Endothelial cell of umbilical vein (primary cell): ENCODE data around the gene VTI1A. TPM values are rescaled to one million over a fixed set of nuclear protein-coding genes. Genes with fewer than 3 reads are reported as not detected.

Source experiments
- BruUV-seq: library from RNA; stranded (reverse); fragments of 400-500 nt; replicated peaks from 2 replicates; lab custom pipeline; 2021; lab: Mats Ljungman, UMichigan
- CTCF ChIA-PET: fragments of 300-600, 350-600 bp; sonication (Branson Sonifier 250); formaldehyde crosslinking; loops from one replicate; lab custom pipeline; 2021; ENCODE audit warnings: antibody characterized with exemption, inconsistent platforms; lab: Charles Lee
- POLR2A ChIA-PET: fragments of 300-600, 350-600 bp; sonication (Branson Sonifier 250); formaldehyde crosslinking; loops from one replicate; lab custom pipeline; 2021; ENCODE audit warnings: antibody characterized with exemption, inconsistent platforms; lab: Charles Lee
- DNase-seq: peaks from one replicate; pipeline ENCODE4 v3.0.0-alpha.2; 2011; ENCODE audit warnings: low read depth, low spot score
- FAIRE-seq: peaks from 2 replicates; lab custom pipeline; 2011; peaks lifted over from hg19 to GRCh38; lab: Jason Lieb, UNC
- H2AFZ ChIP-seq: 2 replicates; pipeline ENCODE4 v1.6.0; 2012; ENCODE audit warnings: low read depth, low read length, control low read depth, inconsistent platforms
- H3K27ac ChIP-seq: 2 replicates; pipeline ENCODE4 v1.5.1; 2011; ENCODE audit warnings: low read depth, mild to moderate bottlenecking, control low read depth, low read length, moderate library complexity; ENCODE audit not compliant: insufficient read depth
- H3K27me3 ChIP-seq, 2 experiments: 2 replicates each; pipeline versions ENCODE4 v1.6.0 to v1.6.1; 2011; ENCODE audit warnings: low read length in 2 of 2, mixed read lengths in 1 of 2; ENCODE audit not compliant: control insufficient read depth in 2 of 2, insufficient read depth in 2 of 2
- H3K36me3 ChIP-seq, 2 experiments: 2 replicates in 1 of 2; 3 replicates in 1 of 2; pipeline ENCODE4 v1.5.1; 2011; ENCODE audit warnings: low read length in 2 of 2, mild to moderate bottlenecking in 1 of 2, moderate library complexity in 1 of 2; ENCODE audit not compliant: control insufficient read depth in 2 of 2, insufficient read depth in 2 of 2; ENCODE audit errors: extremely low read depth in 1 of 2
- H3K4me1 ChIP-seq: 3 replicates; pipeline ENCODE4 v1.5.1; 2011; ENCODE audit warnings: mild to moderate bottlenecking, low read length; ENCODE audit not compliant: control insufficient read depth, insufficient read depth; ENCODE audit errors: extremely low read depth
- H3K4me2 ChIP-seq: 2 replicates; pipeline ENCODE4 v1.6.1; 2011; ENCODE audit warnings: low read length, control low read depth, mixed read lengths; ENCODE audit not compliant: insufficient read depth
- H3K4me3 ChIP-seq, 3 experiments: fragments of 200-600 bp in 1 of 3; sonication (generic), shearing (Covaris generic) in 1 of 3; replicated peaks in 1 of 3; 2 replicates each; pipeline ENCODE4 v1.5.1; 2011 to 2016; ENCODE audit warnings: control low read depth in 3 of 3, low read length in 3 of 3, mild to moderate bottlenecking in 2 of 3, inconsistent platforms in 1 of 3, low read depth in 1 of 3, moderate library complexity in 1 of 3; ENCODE audit not compliant: insufficient read depth in 1 of 3
- H3K79me2 ChIP-seq: 2 replicates; pipeline ENCODE4 v1.6.0; 2012; ENCODE audit warnings: low read length, inconsistent platforms; ENCODE audit not compliant: control insufficient read depth, insufficient read depth
- H3K9ac ChIP-seq: replicated peaks from 2 replicates; pipeline ENCODE3; 2011; ENCODE audit warnings: low read length, control low read depth; ENCODE audit not compliant: insufficient read depth; ENCODE audit errors: extremely low read depth
- H3K9me1 ChIP-seq: replicated peaks from 3 replicates; pipeline ENCODE4 v1.6.0; 2011; ENCODE audit warnings: mild to moderate bottlenecking, low read length; ENCODE audit not compliant: control insufficient read depth, insufficient read depth; ENCODE audit errors: extremely low read depth
- H3K9me3 ChIP-seq: replicated peaks from 2 replicates; pipeline ENCODE4 v1.5.1; 2012; ENCODE audit warnings: low read length, inconsistent platforms; ENCODE audit not compliant: control insufficient read depth, insufficient read depth
- H4K20me1 ChIP-seq: replicated peaks from 2 replicates; pipeline ENCODE3; 2011; ENCODE audit warnings: mild to moderate bottlenecking, low read length; ENCODE audit not compliant: control insufficient read depth, insufficient read depth; ENCODE audit errors: extremely low read depth
- EZH2 ChIP-seq: IDR thresholded peaks from 2 replicates; pipeline ENCODE4 v1.6.1; 2012; ENCODE audit warnings: borderline replicate concordance, low read depth, mild to moderate bottlenecking, moderate library complexity, low read length, inconsistent platforms; ENCODE audit not compliant: severe bottlenecking
- FOS ChIP-seq: IDR thresholded peaks from 2 replicates; pipeline ENCODE4 v1.6.1; 2011; ENCODE audit warnings: mild to moderate bottlenecking, low read length, moderate library complexity, borderline replicate concordance; ENCODE audit not compliant: insufficient read depth
- GATA2 ChIP-seq: IDR thresholded peaks from 2 replicates; pipeline ENCODE4 v1.7.0; 2011; ENCODE audit warnings: low read depth, mild to moderate bottlenecking, moderate library complexity, mixed read lengths, low read length; ENCODE audit not compliant: insufficient read length, insufficient read depth
- JUN ChIP-seq: IDR thresholded peaks from 2 replicates; pipeline ENCODE4 v1.6.1; 2011; ENCODE audit warnings: borderline replicate concordance, low read depth; ENCODE audit not compliant: insufficient read length, insufficient read depth
- MYC ChIP-seq: IDR thresholded peaks from one replicate; pipeline ENCODE4 v1.6.1; 2011; ENCODE audit warnings: mild to moderate bottlenecking, low read depth, low read length
- POLR2A ChIP-seq: IDR thresholded peaks from 2 replicates; pipeline ENCODE4 v1.6.1; 2012; ENCODE audit warnings: low read depth, mild to moderate bottlenecking, control low read depth, low read length
- POLR2AphosphoS5 ChIP-seq: IDR thresholded peaks from 2 replicates; pipeline ENCODE4 v1.6.1; 2012; ENCODE audit warnings: low read depth, mild to moderate bottlenecking, control low read depth, low read length, moderate library complexity; ENCODE audit not compliant: insufficient read depth
- dilution Hi-C: fragments of 300-500 bp; cut with MboI; formaldehyde crosslinking; loops from one replicate; pipeline ENCODE4 v1.15.0; 2019; ENCODE audit warnings: low sequenced_read_pairs; ENCODE audit not compliant: extremely low pct_ligation_motif_present
- intact Hi-C: fragments of 100-400 bp; cut with micrococcal nuclease; formaldehyde crosslinking; loops from one replicate; pipeline ENCODE4 v1.10.0; 2022
- polyA plus RNA-seq, 4 experiments: library from polyadenylated mRNA; depleted of rRNA in 3 of 4; stranded (reverse) in 3 of 4; unstranded in 1 of 4; fragments of >200 nt; gene quantifications; 2 replicates each; pipeline versions ENCODE4 v1.2.1 to v1.2.3, GENCODE V29; 2011 to 2012; ENCODE audit warnings: missing spikeins in 1 of 4
- total RNA-seq: library from RNA; stranded (reverse); gene quantifications from 2 replicates; pipeline ENCODE4 v1.2.3, GENCODE V29; 2021
- TF ChIP-seq, protein P1 (sequence below): IDR thresholded peaks from 2 replicates; pipeline ENCODE4 v1.6.1; 2011; ENCODE audit not compliant: insufficient read depth, insufficient read length
- TF ChIP-seq, protein P2 (sequence below), 2 donors: IDR thresholded peaks; 1 replicate in 1 of 2; 2 replicates in 1 of 2; pipeline ENCODE4 v1.5.1; 2011; ENCODE audit warnings: low read length in 2 of 2, mild to moderate bottlenecking in 2 of 2, moderate library complexity in 2 of 2, control low read depth in 1 of 2, inconsistent platforms in 1 of 2, low read depth in 1 of 2; ENCODE audit not compliant: insufficient read depth in 1 of 2; ENCODE audit errors: extremely low read depth in 1 of 2

The VTI1A gene
- total and polyA plus RNA-seq, 2 donors (not counting 3 experiments of a cell fraction or from before 2014, with no cell fraction given) = 10.8 to 35.6 TPM

DNA sequence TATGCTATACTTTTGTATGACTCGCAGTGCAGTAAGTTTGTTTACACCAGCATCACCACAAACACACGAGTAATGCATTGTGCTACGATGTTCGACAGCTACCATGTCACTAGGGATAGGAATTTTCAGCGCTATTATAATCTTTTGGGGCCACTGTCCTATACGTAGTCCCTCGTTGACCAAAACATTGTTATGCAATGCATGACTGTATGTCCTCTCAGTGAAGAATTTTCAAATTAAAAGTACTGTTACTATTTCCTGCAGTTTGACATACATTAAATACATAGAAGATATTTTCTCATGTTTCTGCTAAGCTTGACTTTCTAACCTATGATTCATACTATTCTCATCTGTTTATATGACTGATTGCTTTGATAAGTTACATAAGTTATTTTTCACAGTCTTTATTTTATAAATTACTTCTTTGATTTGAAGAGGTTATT is 203.6 kb downstream of the VTI1A start:
- Histone ChIP-seq H3K27me3 (no peaks in the 10 kb centered on the region), H3K4me2 (peak overlapping the region; percentile 45), H3K4me1 (peaks cover 7% of the 10 kb centered on the region), H3K9ac (no peak overlapping the region), H3K9me1 (no peaks in the 10 kb centered on the region), H3K4me3 (no peak overlapping the region), H3K79me2 (no peaks in the 10 kb centered on the region), H2AFZ (no peak overlapping the region), H3K27ac (peak overlapping the region; percentile 25), H3K9me3 (no peaks in the 10 kb centered on the region), H3K36me3 (no peaks in the 10 kb centered on the region), H4K20me1 (no peaks in the 10 kb centered on the region)
- dilution Hi-C loops (no loop called here), intact Hi-C loops (no loop called here)
- BruUV-seq = no TSS peak
- DNase-seq (peak; percentile 68), FAIRE-seq (peak; percentile 79)
- ChIA-PET POLR2A (no interaction called here), CTCF (interaction anchor here (1.0 to 1.2 kb wide), 2 partner anchors 11 to 13 kb away, joined by 3 to 4 read pairs; no protein-coding TSS in a partner anchor)
- TF ChIP-seq FOS = peak; percentile 72
- TF ChIP-seq MYC = no peak
- TF ChIP-seq, protein P1, sequence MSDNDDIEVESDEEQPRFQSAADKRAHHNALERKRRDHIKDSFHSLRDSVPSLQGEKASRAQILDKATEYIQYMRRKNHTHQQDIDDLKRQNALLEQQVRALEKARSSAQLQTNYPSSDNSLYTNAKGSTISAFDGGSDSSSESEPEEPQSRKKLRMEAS = no peak
- TF ChIP-seq POLR2A = peak; percentile 26
- TF ChIP-seq GATA2 = peak; percentile 71
- TF ChIP-seq, protein P2, sequence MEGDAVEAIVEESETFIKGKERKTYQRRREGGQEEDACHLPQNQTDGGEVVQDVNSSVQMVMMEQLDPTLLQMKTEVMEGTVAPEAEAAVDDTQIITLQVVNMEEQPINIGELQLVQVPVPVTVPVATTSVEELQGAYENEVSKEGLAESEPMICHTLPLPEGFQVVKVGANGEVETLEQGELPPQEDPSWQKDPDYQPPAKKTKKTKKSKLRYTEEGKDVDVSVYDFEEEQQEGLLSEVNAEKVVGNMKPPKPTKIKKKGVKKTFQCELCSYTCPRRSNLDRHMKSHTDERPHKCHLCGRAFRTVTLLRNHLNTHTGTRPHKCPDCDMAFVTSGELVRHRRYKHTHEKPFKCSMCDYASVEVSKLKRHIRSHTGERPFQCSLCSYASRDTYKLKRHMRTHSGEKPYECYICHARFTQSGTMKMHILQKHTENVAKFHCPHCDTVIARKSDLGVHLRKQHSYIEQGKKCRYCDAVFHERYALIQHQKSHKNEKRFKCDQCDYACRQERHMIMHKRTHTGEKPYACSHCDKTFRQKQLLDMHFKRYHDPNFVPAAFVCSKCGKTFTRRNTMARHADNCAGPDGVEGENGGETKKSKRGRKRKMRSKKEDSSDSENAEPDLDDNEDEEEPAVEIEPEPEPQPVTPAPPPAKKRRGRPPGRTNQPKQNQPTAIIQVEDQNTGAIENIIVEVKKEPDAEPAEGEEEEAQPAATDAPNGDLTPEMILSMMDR (IDR thresholded peaks at IDR 0.05; ENCODE audit: extremely low read depth in 1 of 2, insufficient read depth in 1 of 2, low read depth in 1 of 2, low read length in 2 of 2) = no peak
- TF ChIP-seq EZH2 = no peak
- TF ChIP-seq POLR2AphosphoS5 = no peak
- peak; percentile 40 for TF ChIP-seq JUN
